Hematopoietic multipotent progenitor cell treated with erythropoietin and hydrocortisone succinate and interleukin-3 and kit ligand, for 6 days (in vitro differentiated cells): Measurements from ENCODE around the gene TIPARP.
"Not testable (repeated sequence)": the region's sequence is repeated elsewhere in the genome, so short reads cannot be mapped to it uniquely, and the experiment has no call there.

Source experiments
- DNase-seq: peaks from one replicate; pipeline ENCODE4 v3.0.0-alpha.2; 2015

TIPARP gene

GRCh38 chr3:156716105-156716862 is 41.9 kb downstream of the TIPARP start:
- DNase-seq = no peak

- no peak for DNase-seq
Measured at GRCh38 chr3:156718622-156719306, 44.4 kb downstream of the TIPARP start.

GRCh38 chr3:156720826-156721225 is 46.4 kb downstream of the TIPARP start:
- no peak for DNase-seq

- DNase-seq = no peak
Measured at GRCh38 chr3:156721687-156722618, 47.6 kb downstream of the TIPARP start.

- no peak for DNase-seq
Measured at GRCh38 chr3:156723182-156723619, 48.8 kb downstream of the TIPARP start.

GRCh38 chr3:156725682-156726081 is 51.3 kb downstream of the TIPARP start:
- DNase-seq = no peak

- DNase-seq = no peak
Measured at GRCh38 chr3:156726456-156726855, 52.1 kb downstream of the TIPARP start.

- DNase-seq = no peak
Measured at GRCh38 chr3:156727519-156728205, 53.3 kb downstream of the TIPARP start.

- no peak for DNase-seq
Measured at GRCh38 chr3:156728267-156728985, 54.0 kb downstream of the TIPARP start.

- DNase-seq = no peak
Measured at GRCh38 chr3:156729460-156730179, 55.2 kb downstream of the TIPARP start.

GRCh38 chr3:156731813-156732212 is 57.4 kb downstream of the TIPARP start:
- no peak for DNase-seq

GRCh38 chr3:156732261-156732660 is 57.9 kb downstream of the TIPARP start:
- no peak for DNase-seq

- no peak for DNase-seq
Measured at GRCh38 chr3:156732715-156733421, 58.5 kb downstream of the TIPARP start.

GRCh38 chr3:156734661-156735060 is 60.3 kb downstream of the TIPARP start:
- DNase-seq = not testable (repeated sequence)

GRCh38 chr3:156735471-156735870 is 61.1 kb downstream of the TIPARP start:
- no peak for DNase-seq

- not testable (repeated sequence) for DNase-seq
Measured at GRCh38 chr3:156737049-156737448, 62.7 kb downstream of the TIPARP start.

GRCh38 chr3:156738251-156738650 is 63.9 kb downstream of the TIPARP start:
- no peak for DNase-seq

GRCh38 chr3:156739976-156740375 is 65.6 kb downstream of the TIPARP start:
- no peak for DNase-seq

- not testable (repeated sequence) for DNase-seq
Measured at GRCh38 chr3:156740581-156740980, 66.2 kb downstream of the TIPARP start.

GRCh38 chr3:156741935-156742334 is 67.5 kb downstream of the TIPARP start:
- DNase-seq = no peak

GRCh38 chr3:156742401-156742800 is 68.0 kb downstream of the TIPARP start:
- DNase-seq = no peak
